ENCODE results near the gene TOMM20. TPM values are rescaled to one million over a fixed set of nuclear protein-coding genes. Genes with fewer than 3 reads are reported as not detected.
A peak's percentile ranks its signal among the peaks of the same experiment; 100 is the strongest.

Gene TOMM20
- total and polyA plus RNA-seq, 2 experiments from 2014 or later, result 138 to 159 TPM

DNA sequence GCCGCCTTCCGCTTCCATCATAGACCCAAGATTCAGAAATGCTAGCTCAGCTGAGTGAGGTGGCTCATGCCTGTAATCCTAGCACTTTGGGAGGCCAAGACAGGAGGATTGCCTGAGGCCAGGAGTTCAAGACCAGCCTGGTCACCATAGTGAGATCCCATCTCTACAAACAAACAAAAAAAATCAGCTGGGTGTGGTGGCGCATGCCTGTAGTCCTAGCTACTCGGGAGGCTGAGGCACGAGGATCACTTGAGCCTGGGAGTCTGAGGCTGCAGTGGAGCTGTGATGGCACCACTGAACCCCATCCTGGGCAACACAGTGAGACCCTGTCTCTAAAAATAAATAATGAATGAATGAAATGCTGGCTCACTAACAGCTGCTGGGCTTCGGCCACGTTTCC, 39.7 kb downstream of the TOMM20 start:
- Histone ChIP-seq H2AFZ (no peak overlapping the region), H3K4me2 (no peak overlapping the region), H3K4me1 (ENCODE audit: insufficient read depth) (peaks cover 17% of the 10 kb centered on the region), H3K79me2 (replicated peaks; ENCODE audit: insufficient read depth) (no peaks in the 10 kb centered on the region), H3K36me3 (ENCODE audit: insufficient read depth) (no peaks in the 10 kb centered on the region), H3K27ac (ENCODE audit: low read depth) (peak overlapping the region; percentile 53; the same call in 1 of the 2 replicates), H3K27me3 (ENCODE audit: insufficient read depth) (no peaks in the 10 kb centered on the region), H3F3A (replicated peaks; ENCODE audit: low read depth) (peaks cover 13% of the 10 kb centered on the region; the same call in 1 of the 2 replicates), H3K9me2 (ENCODE audit: insufficient read depth) (no peaks in the 10 kb centered on the region), H3K4me3 (no peak overlapping the region), H4K20me1 (replicated peaks; ENCODE audit: insufficient read depth) (no peaks in the 10 kb centered on the region)
- ATAC-seq (no peak), DNase-seq (ENCODE audit: low spot score) (no peak)
- no peak for TF ChIP-seq EZH2phosphoT487 (IDR thresholded peaks at IDR 0.05; ENCODE audit: unreplicated experiment)
- TF ChIP-seq ZNF462 (CRISPR knock-in tag; IDR thresholded peaks at IDR 0.05), result no peak
- no peak for TF ChIP-seq NANOG (IDR thresholded peaks at IDR 0.05; ENCODE audit: borderline replicate concordance)
- no peak for TF ChIP-seq REST (IDR thresholded peaks at IDR 0.05; ENCODE audit: unreplicated experiment)
- TF ChIP-seq, protein P1, sequence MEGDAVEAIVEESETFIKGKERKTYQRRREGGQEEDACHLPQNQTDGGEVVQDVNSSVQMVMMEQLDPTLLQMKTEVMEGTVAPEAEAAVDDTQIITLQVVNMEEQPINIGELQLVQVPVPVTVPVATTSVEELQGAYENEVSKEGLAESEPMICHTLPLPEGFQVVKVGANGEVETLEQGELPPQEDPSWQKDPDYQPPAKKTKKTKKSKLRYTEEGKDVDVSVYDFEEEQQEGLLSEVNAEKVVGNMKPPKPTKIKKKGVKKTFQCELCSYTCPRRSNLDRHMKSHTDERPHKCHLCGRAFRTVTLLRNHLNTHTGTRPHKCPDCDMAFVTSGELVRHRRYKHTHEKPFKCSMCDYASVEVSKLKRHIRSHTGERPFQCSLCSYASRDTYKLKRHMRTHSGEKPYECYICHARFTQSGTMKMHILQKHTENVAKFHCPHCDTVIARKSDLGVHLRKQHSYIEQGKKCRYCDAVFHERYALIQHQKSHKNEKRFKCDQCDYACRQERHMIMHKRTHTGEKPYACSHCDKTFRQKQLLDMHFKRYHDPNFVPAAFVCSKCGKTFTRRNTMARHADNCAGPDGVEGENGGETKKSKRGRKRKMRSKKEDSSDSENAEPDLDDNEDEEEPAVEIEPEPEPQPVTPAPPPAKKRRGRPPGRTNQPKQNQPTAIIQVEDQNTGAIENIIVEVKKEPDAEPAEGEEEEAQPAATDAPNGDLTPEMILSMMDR (conservative IDR thresholded peaks at IDR 0.05; ENCODE audit: low read depth in 2 of 2), result no peak
- no peak for TF ChIP-seq CREB1 (CRISPR knock-in tag; IDR thresholded peaks at IDR 0.05; ENCODE audit: low read depth)
- TF ChIP-seq JUNB (IDR thresholded peaks at IDR 0.05; ENCODE audit: unreplicated experiment), result no peak
- no peak for TF ChIP-seq EZH2 (IDR thresholded peaks at IDR 0.05; ENCODE audit: low read depth, unreplicated experiment)
- TF ChIP-seq ZNF114 (CRISPR knock-in tag; IDR thresholded peaks at IDR 0.05), result no peak
- no peak for TF ChIP-seq ZNF331 (CRISPR knock-in tag; IDR thresholded peaks at IDR 0.05; ENCODE audit: low read depth)
- TF ChIP-seq ETS1 (IDR thresholded peaks at IDR 0.05), result no peak
- TF ChIP-seq POLR2AphosphoS5 (IDR thresholded peaks at IDR 0.05; ENCODE audit: low read depth), result no peak
- no peak for TF ChIP-seq STAT1 (IDR thresholded peaks at IDR 0.05; ENCODE audit: unreplicated experiment)
- no peaks in the 10 kb centered on the region for H3K36me3 Mint-ChIP-seq (ENCODE audit: low read depth)
- no peak overlapping the region for H3K4me3 Mint-ChIP-seq
- no peaks in the 10 kb centered on the region; the same call in 2 of the 3 replicates for H3K9me3 Mint-ChIP-seq
- H3K4me1 Mint-ChIP-seq, result peaks cover 36% of the 10 kb centered on the region
- H3K27me3 Mint-ChIP-seq (ENCODE audit: insufficient read depth, low read depth, poor library complexity), result peaks cover 12% of the 10 kb centered on the region
- H3K27ac Mint-ChIP-seq, result no peak overlapping the region
